Common myeloid progenitor, CD34-positive (primary cell): ENCODE data around the gene TMEM125.

ENCODE experiments used
- CTCF ChIA-PET: fragments of 350-600 bp; sonication (Branson Sonifier 250); formaldehyde crosslinking; loops from one replicate; lab custom pipeline; 2021; ENCODE audit warnings: antibody characterized with exemption; lab: Charles Lee
- POLR2A ChIA-PET: fragments of 350-600 bp; sonication (Branson Sonifier 250); formaldehyde crosslinking; loops from one replicate; lab custom pipeline; 2021; ENCODE audit warnings: antibody characterized with exemption; lab: Charles Lee
- DNase-seq, 3 donors: peaks; one replicate each; pipeline versions ENCODE4 v3.0.0 to v3.0.0-alpha.2; 2013
- H3K27ac ChIP-seq, 2 experiments: 1 replicate in 1 of 2; 2 replicates in 1 of 2; pipeline ENCODE4 v1.7.0; 2013; ENCODE audit warnings: inconsistent platforms in 2 of 2, low read length in 2 of 2, mild to moderate bottlenecking in 2 of 2, low read depth in 1 of 2, moderate library complexity in 1 of 2; ENCODE audit not compliant: severe bottlenecking in 2 of 2, insufficient read depth in 1 of 2, poor library complexity in 1 of 2
- H3K27me3 ChIP-seq, 5 experiments: replicated peaks in 2 of 5; 1 replicate in 3 of 5; 2 replicates in 2 of 5; pipeline versions ENCODE4 v1.6.1 to v1.7.0; 2013; ENCODE audit warnings: low read length in 4 of 5, mild to moderate bottlenecking in 2 of 5, moderate library complexity in 2 of 5, inconsistent platforms in 1 of 5; ENCODE audit not compliant: insufficient read depth in 5 of 5, control insufficient read depth in 4 of 5
- H3K36me3 ChIP-seq, 4 experiments: 1 replicate in 2 of 4; 2 replicates in 2 of 4; pipeline versions ENCODE4 v1.6.1 to v1.7.0; 2013; ENCODE audit warnings: low read length in 3 of 4, control low read depth in 1 of 4, mild to moderate bottlenecking in 1 of 4; ENCODE audit not compliant: control insufficient read depth in 4 of 4, insufficient read depth in 4 of 4
- H3K4me1 ChIP-seq, 4 experiments: 1 replicate in 3 of 4; 2 replicates in 1 of 4; pipeline versions ENCODE4 v1.6.1 to v1.7.1; 2013; ENCODE audit warnings: low read length in 3 of 4, mild to moderate bottlenecking in 3 of 4, control low read depth in 1 of 4, inconsistent platforms in 1 of 4, moderate library complexity in 1 of 4; ENCODE audit not compliant: control insufficient read depth in 4 of 4, insufficient read depth in 4 of 4; ENCODE audit errors: control extremely low read depth in 1 of 4
- H3K4me3 ChIP-seq, 7 experiments: 1 replicate in 4 of 7; 2 replicates in 3 of 7; pipeline versions ENCODE4 v1.5.1 to v1.7.0; 2013; ENCODE audit warnings: mild to moderate bottlenecking in 7 of 7, low read length in 6 of 7, moderate library complexity in 6 of 7, inconsistent platforms in 2 of 7, low read depth in 2 of 7, control low read depth in 1 of 7; ENCODE audit not compliant: insufficient read depth in 4 of 7, control insufficient read depth in 1 of 7; ENCODE audit errors: extremely low read depth in 1 of 7
- H3K9me3 ChIP-seq, 5 experiments: 1 replicate in 4 of 5; 2 replicates in 1 of 5; pipeline versions ENCODE4 v1.6.1 to v1.7.1; 2013; ENCODE audit warnings: low read length in 4 of 5, mild to moderate bottlenecking in 2 of 5, inconsistent platforms in 1 of 5, low read depth in 1 of 5, moderate library complexity in 1 of 5; ENCODE audit not compliant: control insufficient read depth in 4 of 5, insufficient read depth in 2 of 5; ENCODE audit errors: control extremely low read depth in 1 of 5
- WGBS: methylation state at CpG from one replicate; pipeline ENCODE4 v1.1.5; 2013; ENCODE audit not compliant: insufficient coverage; 5-methylcytosine and 5-hydroxymethylcytosine counted together

The TMEM125 gene

GRCh38 chr1:43304771-43305300, 35.1 kb downstream of the TMEM125 start:
- POLR2A ChIA-PET = interaction anchor here (1.0 kb wide), 1 partner anchor 68 kb away, joined by 3 read pairs; no protein-coding TSS in a partner anchor
- peaks cover 0 to 49% (median 37%) of the 10 kb centered on the region in 4 experiments for H3K4me1 ChIP-seq
- H3K27ac ChIP-seq = peak overlapping the region in 1 of 2 experiments; percentile 38
- peak overlapping the region in 2 of 7 experiments; percentile 28 to 55 for H3K4me3 ChIP-seq
- peaks cover 0 to 37% (median 20%) of the 10 kb centered on the region in 4 experiments for H3K36me3 ChIP-seq
- H3K27me3 ChIP-seq = no peaks in the 10 kb centered on the region
- DNase-seq = no peak
- CTCF ChIA-PET = no interaction called here
- 97% methylated on average over 30 of the region's 46 CpGs for WGBS
- no peaks in the 10 kb centered on the region for H3K9me3 ChIP-seq

DNA sequence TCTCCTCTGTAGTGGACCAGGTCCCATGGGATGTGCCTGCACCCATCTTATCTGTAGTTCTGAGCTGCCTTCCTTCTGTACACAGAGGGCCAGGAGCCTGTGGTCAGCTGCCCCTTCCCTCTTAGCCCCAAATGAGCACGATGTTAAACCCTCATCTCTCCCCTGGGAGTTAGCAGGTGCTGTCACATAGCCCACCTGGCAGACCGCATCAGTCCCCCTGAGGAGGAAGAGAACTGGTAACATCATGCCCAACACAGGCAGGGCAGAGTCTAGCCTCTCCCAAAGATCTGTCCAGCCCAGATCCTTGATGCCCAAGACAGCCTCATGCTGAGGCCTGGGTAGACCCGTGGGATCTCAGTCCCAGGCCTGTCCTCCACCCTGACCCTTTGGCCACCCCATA, 35.7 kb downstream of the TMEM125 start:
- ChIA-PET POLR2A (interaction anchor here (1.0 kb wide), 1 partner anchor 69 kb away, joined by 3 read pairs; no protein-coding TSS in a partner anchor), CTCF (interaction anchor here (0.7 kb wide), 1 partner anchor 109 kb away, joined by 3 read pairs; no protein-coding TSS in a partner anchor)
- Histone ChIP-seq H3K4me3 (no peak overlapping the region), H3K27me3 (no peaks in the 10 kb centered on the region), H3K9me3 (no peaks in the 10 kb centered on the region), H3K36me3 (peaks cover 0 to 41% (median 23%) of the 10 kb centered on the region in 4 experiments), H3K4me1 (peaks cover 0 to 42% (median 31%) of the 10 kb centered on the region in 4 experiments), H3K27ac (no peak overlapping the region)
- WGBS = 100% methylated on average over 2 of the region's 3 CpGs
- no peak for DNase-seq

DNA sequence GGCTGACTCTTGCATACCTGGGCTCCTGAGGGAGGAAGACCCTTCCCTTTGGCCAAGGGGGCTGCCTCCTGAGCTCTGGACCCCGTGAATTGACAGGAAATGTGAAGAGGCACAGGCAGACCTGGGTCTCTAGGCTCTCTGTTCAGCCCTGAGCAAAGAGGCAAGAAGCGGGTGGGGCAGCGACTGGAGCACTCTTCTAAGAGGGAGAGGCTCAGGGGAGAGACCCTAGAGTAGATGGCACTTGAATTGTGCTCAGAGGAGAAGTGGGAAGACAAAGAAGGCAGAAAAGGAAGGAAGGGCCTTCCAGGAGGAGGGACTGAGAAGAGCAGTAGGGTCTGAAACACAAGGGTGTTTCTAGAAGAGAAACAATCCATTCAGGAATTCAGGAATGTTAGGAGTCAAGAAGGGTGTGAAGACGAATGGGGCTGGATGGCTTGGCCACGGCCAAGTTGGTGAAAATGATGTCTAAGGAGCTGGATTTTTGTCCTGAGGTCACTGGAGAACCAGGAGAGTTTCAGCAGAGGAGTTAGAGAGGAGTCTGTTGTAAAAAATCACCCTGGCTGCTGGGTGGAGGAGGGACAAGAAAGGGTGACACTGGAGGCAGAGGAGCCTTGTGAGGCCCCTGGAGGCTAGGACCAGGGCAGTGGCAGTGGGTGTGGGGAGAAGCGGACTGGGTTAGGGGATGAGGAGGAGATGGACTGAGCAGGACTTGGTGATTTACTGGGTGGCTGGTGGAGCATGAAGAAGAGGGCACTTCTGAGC, 36.3 kb downstream of the TMEM125 start:
- DNase-seq = no peak
- no peaks in the 10 kb centered on the region for H3K27me3 ChIP-seq
- H3K4me1 ChIP-seq = peaks cover 0 to 36% (median 25%) of the 10 kb centered on the region in 4 experiments
- WGBS = 96% methylated on average over 6 of the region's 6 CpGs
- no peak overlapping the region for H3K27ac ChIP-seq
- H3K4me3 ChIP-seq = no peak overlapping the region
- H3K36me3 ChIP-seq = peaks cover 2 to 47% (median 26%) of the 10 kb centered on the region in 4 experiments
- ChIA-PET POLR2A (interaction anchor here (1.0 kb wide), 1 partner anchor 70 kb away, joined by 3 read pairs; no protein-coding TSS in a partner anchor), CTCF (interaction anchor here (0.7 kb wide), 1 partner anchor 109 kb away, joined by 3 read pairs; no protein-coding TSS in a partner anchor)
- H3K9me3 ChIP-seq = no peaks in the 10 kb centered on the region

- no peaks in the 10 kb centered on the region for H3K27me3 ChIP-seq
- no peak for DNase-seq
- CTCF ChIA-PET = interaction anchor here (1.3 to 1.5 kb wide), 2 partner anchors 22 to 62 kb away, joined by 3 to 5 read pairs; no protein-coding TSS in a partner anchor
- 99% methylated on average over 12 of the region's 17 CpGs for WGBS
- no peak overlapping the region for H3K4me3 ChIP-seq
- POLR2A ChIA-PET = no interaction called here
- peaks cover 2 to 55% (median 30%) of the 10 kb centered on the region in 4 experiments for H3K36me3 ChIP-seq
- H3K9me3 ChIP-seq = no peaks in the 10 kb centered on the region
- peaks cover 0 to 31% (median 20%) of the 10 kb centered on the region in 4 experiments for H3K4me1 ChIP-seq
- no peak overlapping the region for H3K27ac ChIP-seq
Measured at GRCh38 chr1:43306688-43307457, 37.1 kb downstream of the TMEM125 start.

- DNase-seq = no peak
- no peaks in the 10 kb centered on the region for H3K9me3 ChIP-seq
- peaks cover 4 to 62% (median 34%) of the 10 kb centered on the region in 4 experiments for H3K36me3 ChIP-seq
- ChIA-PET CTCF (interaction anchor here (1.3 to 1.5 kb wide), 2 partner anchors 22 to 61 kb away, joined by 3 to 5 read pairs; no protein-coding TSS in a partner anchor), POLR2A (no interaction called here)
- no peaks in the 10 kb centered on the region for H3K27me3 ChIP-seq
- 99% methylated on average over 9 of the region's 9 CpGs for WGBS
- H3K4me1 ChIP-seq = peaks cover 0 to 24% (median 14%) of the 10 kb centered on the region in 4 experiments
- no peak overlapping the region for H3K27ac ChIP-seq
- no peak overlapping the region for H3K4me3 ChIP-seq
Measured at GRCh38 chr1:43307458-43308158, 37.8 kb downstream of the TMEM125 start.

DNA sequence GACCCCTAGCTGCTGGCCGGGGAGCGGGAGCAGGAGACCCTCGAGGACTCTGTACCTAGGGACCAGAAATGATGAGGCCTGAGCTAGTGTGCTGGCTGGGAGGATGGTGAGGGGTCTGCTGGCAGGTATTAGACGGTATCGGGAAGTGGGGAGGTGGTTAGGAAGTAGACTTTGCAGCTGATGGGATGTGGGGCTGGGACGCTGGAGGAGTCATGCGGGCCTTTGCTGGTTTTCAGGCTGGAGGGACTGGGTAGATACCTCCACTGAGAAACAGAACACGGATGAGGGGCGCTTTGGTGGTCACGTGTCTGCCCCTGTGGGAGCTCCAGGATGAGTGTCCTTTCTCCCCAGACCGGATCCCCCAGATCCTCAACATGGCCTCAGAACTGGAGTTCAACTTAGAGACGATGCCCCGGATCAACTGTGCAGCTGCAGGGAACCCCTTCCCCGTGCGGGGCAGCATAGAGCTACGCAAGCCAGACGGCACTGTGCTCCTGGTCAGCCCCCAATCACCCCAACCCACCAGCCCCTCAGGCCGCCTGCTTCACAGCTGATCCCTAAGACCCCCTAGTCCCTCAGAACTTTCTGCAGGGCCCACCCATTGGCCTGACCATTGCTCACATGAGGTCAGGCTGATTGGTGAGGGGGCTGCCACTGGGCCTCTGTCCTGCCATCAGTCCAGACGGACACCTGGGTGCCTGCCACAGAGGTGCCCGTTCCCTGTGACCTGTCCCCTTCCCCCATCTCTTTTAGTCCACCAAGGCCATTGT, 39.0 kb downstream of the TMEM125 start:
- Histone ChIP-seq H3K27me3 (no peaks in the 10 kb centered on the region), H3K4me1 (peaks cover 0 to 13% (median 9%) of the 10 kb centered on the region in 4 experiments), H3K4me3 (no peak overlapping the region), H3K36me3 (peaks cover 4 to 74% (median 41%) of the 10 kb centered on the region in 4 experiments), H3K27ac (no peak overlapping the region), H3K9me3 (no peaks in the 10 kb centered on the region)
- DNase-seq = no peak
- POLR2A ChIA-PET = no interaction called here
- CTCF ChIA-PET = interaction anchor here (1.3 kb wide), 1 partner anchor 60 kb away, joined by 3 read pairs; no protein-coding TSS in a partner anchor
- 98% methylated on average over 15 of the region's 20 CpGs for WGBS
